Cerebellar cortex (tissue), 1 donor: ENCODE measurements around the gene PSMA7.

Source experiments
- DNase-seq: peaks from one replicate; pipeline ENCODE4 v3.0.0-alpha.2; 2015; ENCODE audit warnings: low spot score

The PSMA7 gene

DNA sequence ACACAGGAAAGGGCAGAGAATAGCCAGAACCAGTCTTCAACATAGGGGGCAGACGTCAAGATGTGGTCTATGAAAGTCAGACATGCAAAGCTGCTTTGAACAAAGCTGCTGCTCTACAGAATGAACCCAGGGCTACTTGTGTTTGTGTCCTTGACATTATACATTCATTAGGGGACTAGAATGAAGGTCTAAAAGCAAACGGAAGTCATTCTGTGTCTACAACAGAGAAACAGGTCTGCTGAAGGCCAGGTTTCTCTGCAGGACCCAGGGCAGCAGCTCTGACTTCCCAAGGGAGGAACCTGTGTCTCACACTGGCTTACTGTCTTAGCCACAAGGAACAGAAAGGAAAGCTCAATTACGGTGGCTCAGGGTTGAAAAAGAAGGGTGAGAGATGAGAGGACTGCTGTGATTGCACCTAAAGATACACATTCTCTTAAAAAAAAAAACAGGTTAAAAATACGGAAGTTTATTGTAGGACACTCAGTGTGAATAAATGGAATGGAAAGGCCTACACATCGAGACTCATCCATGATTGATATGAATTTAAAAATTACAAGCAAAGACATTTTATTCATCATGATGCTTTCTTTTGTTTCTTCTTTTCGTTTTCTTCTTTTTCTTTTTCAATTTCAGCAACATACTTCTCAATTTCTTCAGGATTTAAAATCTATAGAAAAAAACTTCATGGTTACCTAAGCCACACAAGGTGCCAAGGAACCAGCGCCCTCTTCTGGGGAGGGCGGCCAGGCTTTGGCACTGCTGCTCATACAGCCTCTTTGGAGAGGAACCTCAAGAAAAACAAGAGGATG is 6.7 kb downstream of the PSMA7 start:
- DNase-seq: peak; percentile 81

DNA sequence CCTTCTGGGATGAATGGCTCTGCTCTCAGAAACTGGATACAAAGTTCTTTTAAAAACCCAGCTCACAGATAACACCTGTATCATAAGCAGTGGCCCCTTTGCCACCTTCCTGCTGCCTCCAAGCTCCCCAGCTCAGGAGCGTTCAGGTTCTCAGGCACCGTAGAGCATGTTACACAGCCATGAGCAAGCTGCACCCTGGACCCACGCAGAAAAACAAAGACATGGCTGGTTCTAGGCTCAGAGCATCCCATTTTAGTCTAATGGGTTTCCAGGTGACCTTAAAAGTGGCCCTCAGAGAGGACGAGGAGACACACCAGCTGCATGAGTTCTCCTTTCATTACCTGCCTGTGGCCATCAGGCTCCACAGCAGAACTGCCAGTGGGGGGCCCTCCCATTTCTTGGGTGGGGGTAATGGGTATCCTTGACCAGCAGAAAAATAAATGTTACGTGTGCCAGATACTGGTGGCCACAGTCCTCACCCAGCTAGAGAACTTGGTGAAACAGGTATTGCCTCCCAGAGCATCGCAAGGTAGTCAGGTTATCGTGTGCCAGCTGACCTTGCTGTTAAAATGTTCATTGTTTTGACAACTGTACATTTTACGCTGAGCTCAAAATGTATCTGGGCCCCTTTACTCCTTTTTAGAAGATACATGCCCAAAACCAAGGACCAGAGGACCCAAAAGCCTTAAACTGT is 7.5 kb downstream of the PSMA7 start:
- DNase-seq: no peak

DNA sequence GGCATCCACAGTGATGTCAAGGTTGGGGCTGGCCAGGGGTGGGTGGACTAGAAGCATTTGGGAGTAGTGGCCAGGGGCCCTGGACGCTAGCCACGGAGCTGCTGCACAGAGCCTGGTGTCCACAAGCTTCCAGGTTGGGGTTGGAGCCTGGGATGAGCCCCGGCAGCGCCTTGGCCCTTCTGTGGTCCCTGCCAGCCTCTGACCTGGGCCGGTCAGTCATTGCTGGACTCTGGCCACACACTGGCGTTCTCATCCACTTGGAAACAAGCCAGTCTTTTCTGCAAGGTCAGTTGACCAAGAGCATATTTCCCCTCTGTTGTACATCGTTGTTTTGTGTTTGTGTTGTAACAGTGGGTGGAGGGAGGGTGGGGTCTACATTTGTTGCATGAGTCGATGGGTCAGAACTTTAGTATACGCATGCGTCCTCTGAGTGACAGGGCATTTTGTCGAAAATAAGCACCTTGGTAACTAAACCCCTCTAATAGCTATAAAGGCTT is 8.4 kb downstream of the PSMA7 start:
- DNase-seq: no peak

GRCh38 chr20:62133864-62134263 is 9.3 kb downstream of the PSMA7 start:
- DNase-seq: no peak

- DNase-seq: no peak
Observed at GRCh38 chr20:62133051-62133845, 9.9 kb downstream of the PSMA7 start.

DNA sequence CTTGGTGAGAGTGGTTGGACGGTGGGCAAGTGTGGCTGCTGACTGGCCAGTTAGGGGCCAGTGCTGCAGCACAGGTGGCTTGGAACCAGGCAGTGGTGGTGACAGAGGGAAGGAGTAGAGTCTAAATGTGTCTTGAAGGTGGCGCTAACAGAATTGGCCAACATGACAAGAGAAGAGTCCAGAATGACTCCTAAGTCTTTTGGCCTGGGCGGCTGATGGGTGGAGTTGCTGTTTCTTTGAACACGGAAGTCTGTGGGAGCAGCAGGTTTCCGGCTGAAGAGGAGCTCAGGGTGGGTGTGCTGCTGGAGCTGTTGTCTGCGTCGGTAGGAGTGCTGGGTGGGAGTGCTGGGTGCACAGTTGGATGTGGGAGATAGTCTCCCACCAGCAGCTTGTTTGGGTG is 10.8 kb downstream of the PSMA7 start:
- no peak for DNase-seq

- no peak for DNase-seq
Observed at GRCh38 chr20:62131560-62132320, 11.5 kb downstream of the PSMA7 start.

DNA sequence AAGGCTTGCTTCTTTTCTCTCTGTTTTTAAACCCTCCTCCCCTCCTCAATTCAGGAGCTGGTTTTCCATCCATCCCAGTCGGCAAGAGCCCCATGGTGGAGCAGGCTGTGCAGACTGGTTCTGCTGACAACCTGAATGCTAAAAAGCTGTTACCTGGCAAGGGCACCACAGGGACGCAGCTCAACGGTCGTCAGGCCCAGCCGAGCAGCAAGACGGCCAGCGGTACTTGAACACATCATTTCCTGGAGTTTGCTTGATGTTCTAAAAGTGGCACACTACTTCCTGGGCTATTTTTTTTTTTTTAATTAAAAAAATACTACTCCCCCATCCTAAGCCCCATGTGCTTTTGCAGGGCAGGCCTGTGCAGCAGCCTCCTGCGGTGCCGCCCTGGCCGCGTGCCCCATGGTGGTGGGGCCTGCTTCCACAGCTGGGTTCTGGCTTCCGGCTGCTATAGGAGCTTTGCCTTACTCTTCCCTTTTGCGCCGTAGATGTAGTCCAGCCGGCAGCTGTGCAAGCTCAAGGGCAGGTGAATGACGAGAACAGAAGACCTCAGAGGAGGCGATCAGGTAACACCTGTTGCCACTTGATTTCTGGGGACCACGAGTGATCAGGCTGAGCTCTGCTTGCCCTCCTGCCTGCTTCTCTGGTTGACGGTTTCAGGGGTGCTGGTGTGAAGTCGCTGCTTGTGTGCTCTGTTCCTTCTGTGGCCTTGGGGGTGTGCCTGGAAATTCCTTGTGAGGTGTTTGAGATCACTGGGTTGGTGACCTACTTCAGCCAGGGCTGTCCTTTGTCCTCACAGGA is 13.3 kb downstream of the PSMA7 start:
- no peak for DNase-seq

- DNase-seq: no peak
Observed at GRCh38 chr20:62128502-62128901, 14.7 kb downstream of the PSMA7 start.

DNA sequence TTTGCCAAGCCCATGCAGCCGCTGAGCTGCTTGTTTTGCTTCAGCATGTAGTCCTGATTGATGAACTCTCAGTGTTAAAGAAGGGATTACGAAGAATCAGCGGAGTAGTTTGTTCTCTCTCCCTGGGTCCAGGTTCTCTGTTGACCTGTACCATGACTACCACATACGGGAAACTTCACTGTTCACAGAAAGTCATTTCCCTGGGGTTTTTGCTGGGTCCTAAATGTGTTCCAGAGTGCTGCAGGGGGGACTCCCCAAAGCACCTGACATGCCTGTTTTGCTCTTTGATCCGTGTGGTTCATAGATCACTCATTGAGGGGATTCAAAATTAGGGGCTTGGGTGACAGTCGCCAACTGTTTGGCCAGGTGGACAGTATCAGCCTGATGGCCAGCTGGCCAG is 15.4 kb downstream of the PSMA7 start:
- no peak for DNase-seq

DNA sequence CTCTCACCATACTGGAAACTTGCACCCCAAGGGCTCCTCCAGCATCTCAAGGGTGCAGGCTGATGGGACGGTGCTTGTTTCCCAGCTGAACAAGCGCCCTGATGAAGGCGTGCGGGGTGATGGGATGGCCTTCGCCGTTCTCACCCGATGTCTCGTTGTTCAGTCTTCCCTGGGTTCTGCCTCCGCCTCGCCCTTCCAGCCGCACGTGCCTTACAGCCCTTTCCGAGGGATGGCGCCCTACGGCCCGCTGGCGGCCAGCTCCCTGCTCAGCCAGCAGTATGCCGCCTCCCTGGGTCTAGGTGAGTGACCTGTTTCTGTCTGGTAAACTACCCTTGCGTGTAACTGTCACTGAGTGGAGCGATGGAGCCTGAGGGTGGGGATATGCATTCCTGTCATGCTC is 17.1 kb downstream of the PSMA7 start:
- DNase-seq: no peak

- no peak for DNase-seq
Observed at GRCh38 chr20:62123450-62124118, 19.6 kb downstream of the PSMA7 start.

DNA sequence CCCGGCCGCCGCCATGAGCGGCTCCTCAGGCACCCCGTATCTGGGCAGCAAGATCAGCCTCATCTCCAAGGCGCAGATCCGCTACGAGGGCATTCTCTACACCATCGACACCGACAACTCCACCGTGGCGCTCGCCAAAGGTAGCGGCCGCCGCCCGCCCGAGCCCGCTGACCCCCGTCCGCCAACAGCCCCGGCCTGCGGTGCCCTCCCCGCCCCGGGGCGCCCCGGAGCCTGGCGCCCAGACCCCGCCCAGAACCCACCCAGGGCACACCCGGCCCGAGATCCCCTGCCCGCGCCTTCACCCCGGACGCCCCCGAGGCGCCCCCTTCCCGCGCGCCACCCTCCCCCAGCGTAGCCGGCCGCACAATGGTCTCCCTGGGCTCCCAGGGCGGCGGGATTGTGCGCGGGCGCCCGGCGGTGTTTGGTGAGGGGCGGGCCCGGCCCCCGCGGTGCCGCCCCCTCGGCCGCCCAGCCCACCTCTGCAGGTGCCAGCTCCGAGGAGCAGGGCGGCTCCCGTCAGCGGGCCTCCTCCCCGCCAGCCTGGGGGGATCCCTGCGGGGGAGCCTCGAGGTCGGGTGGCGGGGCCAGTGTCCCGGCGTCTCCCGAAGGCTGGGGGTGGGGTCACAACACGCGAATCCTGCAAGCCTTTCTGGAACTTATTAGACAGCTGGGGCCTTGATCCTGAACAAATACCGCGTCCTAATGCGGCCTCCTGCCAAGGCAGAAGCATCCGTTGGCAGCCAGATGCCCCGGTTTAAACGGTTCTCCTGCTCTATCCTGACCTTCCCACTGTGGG is 20.3 kb downstream of the PSMA7 start:
- DNase-seq: no peak

DNA sequence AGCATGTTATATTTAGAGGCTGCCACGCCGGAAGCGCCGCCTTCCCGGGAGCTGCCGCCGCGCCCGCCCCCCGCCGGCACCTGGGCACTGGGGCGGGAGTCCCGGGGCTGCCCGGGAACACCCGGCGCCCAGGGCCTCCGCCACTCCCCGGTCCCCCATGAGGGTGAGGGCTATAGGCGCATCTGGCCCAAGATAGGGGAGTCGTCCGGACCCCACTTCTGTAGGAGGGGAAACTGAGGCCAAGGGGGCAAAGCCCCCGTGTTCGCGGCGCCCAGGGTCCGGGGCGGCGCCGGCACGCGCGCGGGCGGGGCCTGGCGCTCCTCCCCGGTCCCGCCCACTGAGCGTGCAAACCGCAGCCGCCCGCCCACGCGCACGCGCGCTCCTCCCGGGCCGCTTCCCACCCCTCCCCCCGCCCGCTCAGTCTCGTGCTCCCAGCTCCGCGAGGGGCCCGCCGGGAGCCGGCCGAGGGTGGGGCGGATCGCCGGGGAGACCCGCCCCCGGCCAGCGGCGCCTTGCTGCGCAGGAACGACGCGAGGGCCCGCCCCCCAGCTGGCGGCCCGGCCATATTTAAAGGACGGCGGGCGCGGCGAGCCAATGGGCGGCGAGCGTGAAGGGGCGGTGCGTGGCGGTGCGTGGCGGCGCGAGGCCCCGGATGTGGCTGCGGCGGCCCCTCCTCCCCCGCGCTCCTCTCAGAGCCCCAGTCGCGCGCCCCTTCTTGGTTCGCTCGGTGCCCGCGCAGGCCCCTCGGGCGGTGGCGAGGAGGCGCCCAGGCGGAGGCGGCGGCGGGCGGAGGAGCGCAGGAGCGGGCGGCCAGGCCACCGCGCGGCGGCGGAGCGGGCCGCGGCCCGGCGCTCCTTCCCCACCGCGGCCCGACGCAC is 21.2 kb downstream of the PSMA7 start, which contains the start of gene LSM14B:
TSS of gene LSM14B (plus strand) at position 700 of the 878 bp plus-strand sequence. CDS start 192 bp downstream, outside the sequence.
- peak; percentile 91 for DNase-seq

DNA sequence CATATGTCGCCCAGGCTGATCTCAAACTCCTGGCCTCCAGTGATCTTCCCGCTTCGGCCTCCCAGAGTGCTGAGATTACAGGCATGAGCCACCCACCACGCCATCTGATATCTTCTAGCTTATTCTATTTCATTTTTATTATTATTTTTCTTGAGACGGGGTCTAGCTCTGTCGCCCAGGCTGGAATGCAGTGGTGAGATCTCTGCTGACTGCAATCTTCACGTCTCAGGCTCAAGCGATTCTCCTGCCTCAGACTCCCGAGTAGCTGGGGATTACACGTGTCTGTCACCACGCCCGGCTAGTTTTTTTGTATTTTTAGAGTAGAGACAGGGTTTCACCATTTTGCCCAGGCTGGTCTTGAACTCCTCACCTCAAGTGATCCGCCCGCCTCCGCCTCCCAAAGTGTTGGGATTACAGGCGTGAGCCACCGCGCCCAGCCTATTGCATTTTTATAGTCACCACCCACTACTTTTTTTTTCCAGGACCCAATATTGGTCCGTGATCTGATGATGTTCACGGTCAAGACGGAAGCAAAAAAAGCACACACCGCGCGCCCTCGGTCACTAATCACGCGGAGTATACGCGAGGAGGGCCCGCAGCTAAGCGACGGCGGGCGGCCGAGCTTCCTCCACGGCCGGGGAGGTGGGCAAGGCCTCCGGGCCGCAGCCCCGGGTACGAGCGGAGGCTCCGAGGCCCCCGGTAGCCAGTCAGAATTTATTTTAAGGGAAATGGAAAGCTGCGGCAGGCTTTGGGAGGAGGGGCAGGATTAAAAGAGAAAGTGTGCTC is 22.0 kb downstream of the PSMA7 start:
- no peak for DNase-seq

DNA sequence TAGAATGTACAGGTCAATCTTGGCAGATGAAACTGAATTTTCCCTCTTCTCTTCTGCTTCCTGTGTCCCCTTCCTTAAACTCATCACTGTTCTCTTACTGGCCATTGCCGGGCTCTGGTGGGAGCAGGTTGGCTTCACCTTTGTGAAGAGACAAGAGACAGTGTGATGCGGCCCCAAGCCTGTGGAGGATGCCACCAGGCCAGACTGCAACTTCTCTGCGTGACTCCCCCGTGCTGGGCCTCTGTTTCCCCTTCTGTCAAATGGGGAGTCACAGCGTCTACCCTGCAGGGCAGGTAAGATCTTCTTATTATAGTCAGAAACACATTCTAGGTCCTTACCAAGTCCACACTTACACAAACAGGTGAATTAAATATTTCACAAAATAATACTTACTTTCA is 22.8 kb downstream of the PSMA7 start:
- DNase-seq: no peak

DNA sequence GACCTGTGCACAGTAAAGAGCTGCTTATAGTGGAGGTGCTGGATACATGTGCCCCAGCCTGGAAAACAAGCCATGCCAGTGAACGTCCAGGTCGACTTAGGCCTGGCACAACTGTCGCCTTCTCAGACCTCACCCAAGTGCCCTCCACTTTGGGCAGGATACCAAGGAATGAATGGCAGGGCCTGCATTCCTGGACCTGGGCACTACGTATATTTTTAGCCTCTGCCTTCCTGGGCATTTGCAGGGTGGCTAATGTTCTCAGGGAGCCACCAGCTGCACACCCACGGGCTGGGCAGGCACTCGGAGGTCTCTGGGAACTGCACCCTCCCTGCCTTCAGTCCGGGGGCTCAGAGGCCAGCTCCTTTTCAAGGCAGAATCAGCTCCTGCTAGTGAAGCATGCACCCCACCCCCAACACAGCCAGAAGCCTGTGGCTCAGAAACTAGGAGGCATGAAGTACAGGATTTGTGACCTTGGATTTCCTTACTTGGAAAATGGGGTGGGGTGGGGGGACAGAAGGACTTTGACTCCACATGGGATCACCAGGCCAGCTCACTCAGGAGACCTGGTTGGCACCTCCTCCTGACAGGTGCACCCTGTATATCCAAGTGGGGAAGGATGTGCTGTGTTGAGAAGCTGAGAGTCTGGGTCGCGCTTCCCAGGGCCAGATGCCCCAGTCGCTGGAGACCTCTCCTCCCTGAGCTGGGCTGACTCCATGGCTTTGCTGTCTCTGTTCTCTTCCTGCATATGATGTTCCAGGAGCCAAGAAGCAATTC is 23.4 kb downstream of the PSMA7 start:
- DNase-seq: no peak
